Activated T-helper 1 cell treated with anti-CD3 and anti-CD28 coated beads, Interleukin-2, amount 50 U/mL, for 16 hours (primary cell): ENCODE data around the gene FBLN7.

Experiments
- DNase-seq, 2 donors: peaks; one replicate each; pipeline ENCODE4 v3.0.0-alpha.2; 2020; ENCODE audit warnings: low read depth in 1 of 2, low spot score in 1 of 2

The FBLN7 gene

GRCh38 chr2:112229348-112229747, 91.2 kb downstream of the FBLN7 start:
- DNase-seq = no peak

GRCh38 chr2:112230371-112230770, 92.2 kb downstream of the FBLN7 start:
- no peak for DNase-seq
